Caco-2 (cell line): ENCODE results near the gene DOCK6. TPM values are rescaled to one million over a fixed set of nuclear protein-coding genes. Genes with fewer than 3 reads are reported as not detected.

Experiments
- BruUV-seq: library from RNA; stranded (reverse); fragments of 400-500 nt; replicated peaks from 2 replicates; lab custom pipeline; 2021; lab: Mats Ljungman, UMichigan
- CTCF ChIA-PET: fragments of 300-600 bp; sonication (Branson Sonifier 250); formaldehyde crosslinking; loops from one replicate; lab custom pipeline; 2022; ENCODE audit warnings: antibody characterized with exemption; lab: Charles Lee
- POLR2A ChIA-PET: fragments of 300-600 bp; sonication (Branson Sonifier 250); formaldehyde crosslinking; loops from one replicate; lab custom pipeline; 2022; ENCODE audit warnings: antibody characterized with exemption; lab: Charles Lee
- DNase-seq, 2 experiments: peaks; one replicate each; pipeline versions ENCODE4 v3.0.0 to v3.0.0-alpha.2; 2020 to 2022
- H3K27me3 ChIP-seq: replicated peaks from 2 replicates; pipeline ENCODE4 v1.6.0; 2011; ENCODE audit warnings: low read length; ENCODE audit not compliant: control insufficient read depth, insufficient read depth
- H3K36me3 ChIP-seq: 2 replicates; pipeline ENCODE4 v1.5.1; 2011; ENCODE audit warnings: low read length; ENCODE audit not compliant: control insufficient read depth, insufficient read depth
- H3K4me1 ChIP-seq: fragments of 250-450 bp; sonication (Bioruptor Pico); 2 replicates; pipeline ENCODE4 v1.5.1; 2020; ENCODE audit warnings: mild to moderate bottlenecking
- H3K4me3 ChIP-seq: 2 replicates; pipeline ENCODE4 v1.5.1; 2011; ENCODE audit warnings: low read depth, mild to moderate bottlenecking, control low read depth, low read length
- H3K9me3 ChIP-seq: fragments of 250-450 bp; sonication (Bioruptor Pico); 2 replicates; pipeline ENCODE4 v1.5.1; 2020; ENCODE audit warnings: mild to moderate bottlenecking, moderate library complexity
- H3K27ac Mint-ChIP-seq: one replicate; pipeline ENCODE4 v1.8.0; 2022; ENCODE audit warnings: mixed read lengths; ENCODE audit not compliant: unreplicated experiment
- H3K27me3 Mint-ChIP-seq: one replicate; pipeline ENCODE4 v1.8.0; 2022; ENCODE audit warnings: mixed read lengths; ENCODE audit not compliant: insufficient read depth, unreplicated experiment
- H3K36me3 Mint-ChIP-seq: one replicate; pipeline ENCODE4 v1.8.0; 2022; ENCODE audit warnings: mild to moderate bottlenecking, mixed read lengths; ENCODE audit not compliant: insufficient read depth, unreplicated experiment
- H3K4me1 Mint-ChIP-seq: one replicate; pipeline ENCODE4 v1.8.0; 2022; ENCODE audit warnings: low read depth, mixed read lengths; ENCODE audit not compliant: unreplicated experiment
- H3K4me3 Mint-ChIP-seq: one replicate; pipeline ENCODE4 v1.8.0; 2022; ENCODE audit warnings: mild to moderate bottlenecking, moderate library complexity, mixed read lengths; ENCODE audit not compliant: unreplicated experiment
- H3K9me3 Mint-ChIP-seq: one replicate; pipeline ENCODE4 v1.8.0; 2022; ENCODE audit warnings: mixed read lengths; ENCODE audit not compliant: unreplicated experiment
- intact Hi-C: fragments of 100-400 bp; cut with micrococcal nuclease; formaldehyde crosslinking; loops from one replicate; pipeline ENCODE4 v1.10.0; 2022; ENCODE audit not compliant: unreplicated experiment
- total RNA-seq: library from RNA; stranded (reverse); gene quantifications from 2 replicates; pipeline ENCODE4 v1.2.3, GENCODE V29; 2022
- TF ChIP-seq, protein P1 (sequence below), 2 experiments: fragments of 200-600 bp in 1 of 2; IDR thresholded peaks; 1 replicate in 1 of 2; 2 replicates in 1 of 2; pipeline versions ENCODE4 v1.5.1 to v1.8.0; 2011 to 2022; ENCODE audit warnings: antibody characterized with exemption in 1 of 2, control low read depth in 1 of 2, inconsistent platforms in 1 of 2, low read depth in 1 of 2, low read length in 1 of 2, mild to moderate bottlenecking in 1 of 2, moderate library complexity in 1 of 2; ENCODE audit not compliant: insufficient read depth in 1 of 2, severe bottlenecking in 1 of 2, unreplicated experiment in 1 of 2

The DOCK6 gene
- total RNA-seq, 1 experiment from 2014 or later: 84.1 TPM

DNA sequence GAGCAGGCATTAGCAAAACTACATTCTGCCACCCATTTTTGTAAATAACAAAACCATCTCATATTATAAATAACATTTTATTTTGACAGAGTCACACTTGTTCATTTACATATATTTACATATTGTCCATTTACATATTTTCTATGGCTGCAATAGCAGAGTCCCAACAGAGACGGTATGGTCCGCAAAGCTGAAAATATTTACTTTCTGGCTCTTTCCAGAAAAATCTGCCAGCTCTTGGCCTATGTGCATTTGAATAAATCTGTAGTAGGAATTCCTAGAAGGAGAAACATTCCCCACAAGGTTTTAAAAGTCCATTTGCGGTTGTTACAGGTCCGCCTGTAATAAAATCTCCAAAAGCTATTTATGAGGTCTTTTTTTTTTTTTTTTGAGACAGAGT, 27.9 kb upstream of the DOCK6 start:
- no peaks in the 10 kb centered on the region for H3K9me3 ChIP-seq
- intact Hi-C loops: no loop called here
- no peak for DNase-seq
- ChIA-PET CTCF (interaction anchor here (0.6 to 2.3 kb wide), 4 partner anchors 87 to 153 kb away, joined by 3 to 6 read pairs (median 4); no protein-coding TSS in a partner anchor), POLR2A (interaction anchor here (0.6 kb wide), 2 partner anchors 24 to 1391 kb away, joined by 3 to 4 read pairs; no protein-coding TSS in a partner anchor)
- no peaks in the 10 kb centered on the region for H3K36me3 Mint-ChIP-seq
- peaks cover 8% of the 10 kb centered on the region for H3K4me1 Mint-ChIP-seq
- no peak overlapping the region for H3K4me3 Mint-ChIP-seq
- no peaks in the 10 kb centered on the region for H3K4me1 ChIP-seq
- H3K27me3 ChIP-seq: no peaks in the 10 kb centered on the region
- H3K4me3 ChIP-seq: no peak overlapping the region
- H3K27ac Mint-ChIP-seq: no peak overlapping the region
- BruUV-seq: no TSS peak
- TF ChIP-seq, protein P1, sequence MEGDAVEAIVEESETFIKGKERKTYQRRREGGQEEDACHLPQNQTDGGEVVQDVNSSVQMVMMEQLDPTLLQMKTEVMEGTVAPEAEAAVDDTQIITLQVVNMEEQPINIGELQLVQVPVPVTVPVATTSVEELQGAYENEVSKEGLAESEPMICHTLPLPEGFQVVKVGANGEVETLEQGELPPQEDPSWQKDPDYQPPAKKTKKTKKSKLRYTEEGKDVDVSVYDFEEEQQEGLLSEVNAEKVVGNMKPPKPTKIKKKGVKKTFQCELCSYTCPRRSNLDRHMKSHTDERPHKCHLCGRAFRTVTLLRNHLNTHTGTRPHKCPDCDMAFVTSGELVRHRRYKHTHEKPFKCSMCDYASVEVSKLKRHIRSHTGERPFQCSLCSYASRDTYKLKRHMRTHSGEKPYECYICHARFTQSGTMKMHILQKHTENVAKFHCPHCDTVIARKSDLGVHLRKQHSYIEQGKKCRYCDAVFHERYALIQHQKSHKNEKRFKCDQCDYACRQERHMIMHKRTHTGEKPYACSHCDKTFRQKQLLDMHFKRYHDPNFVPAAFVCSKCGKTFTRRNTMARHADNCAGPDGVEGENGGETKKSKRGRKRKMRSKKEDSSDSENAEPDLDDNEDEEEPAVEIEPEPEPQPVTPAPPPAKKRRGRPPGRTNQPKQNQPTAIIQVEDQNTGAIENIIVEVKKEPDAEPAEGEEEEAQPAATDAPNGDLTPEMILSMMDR (IDR thresholded peaks at IDR 0.05; ENCODE audit: insufficient read depth in 1 of 2, low read depth in 1 of 2, low read length in 1 of 2, severe bottlenecking in 1 of 2, unreplicated experiment in 1 of 2): no peak
- H3K36me3 ChIP-seq: no peaks in the 10 kb centered on the region
- no peaks in the 10 kb centered on the region for H3K9me3 Mint-ChIP-seq
- H3K27me3 Mint-ChIP-seq: no peaks in the 10 kb centered on the region

DNA sequence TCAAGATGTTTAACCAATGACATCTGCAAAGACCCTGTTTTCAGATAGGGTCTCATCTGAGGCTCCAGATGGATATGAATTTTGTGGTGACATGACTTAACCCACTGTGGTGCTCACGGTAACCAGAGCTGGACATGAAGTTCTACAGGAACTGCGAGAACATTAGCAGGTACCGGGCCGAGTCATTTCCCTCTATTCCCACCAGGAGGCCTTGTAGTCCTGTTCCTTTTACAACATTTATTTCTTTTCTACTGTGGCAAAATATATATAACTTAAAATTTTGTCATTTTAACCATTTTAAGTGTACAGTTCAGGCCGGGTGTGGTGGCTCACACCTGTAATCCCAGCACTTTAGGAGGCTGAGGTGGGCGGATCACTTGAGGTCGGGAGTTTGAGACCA, 26.0 kb upstream of the DOCK6 start:
- TF ChIP-seq, protein P1 (IDR thresholded peaks at IDR 0.05; ENCODE audit: insufficient read depth in 1 of 2, low read depth in 1 of 2, low read length in 1 of 2, severe bottlenecking in 1 of 2, unreplicated experiment in 1 of 2): peak; percentile 23 to 29
- DNase-seq: no peak
- no peaks in the 10 kb centered on the region for H3K4me1 ChIP-seq
- Mint-ChIP-seq H3K27ac (no peak overlapping the region), H3K27me3 (no peaks in the 10 kb centered on the region), H3K4me1 (no peaks in the 10 kb centered on the region), H3K4me3 (no peak overlapping the region), H3K9me3 (no peaks in the 10 kb centered on the region), H3K36me3 (no peaks in the 10 kb centered on the region)
- intact Hi-C loops: no loop called here
- no peaks in the 10 kb centered on the region for H3K27me3 ChIP-seq
- CTCF ChIA-PET: no interaction called here
- no TSS peak for BruUV-seq
- no peaks in the 10 kb centered on the region for H3K9me3 ChIP-seq
- no peak overlapping the region for H3K4me3 ChIP-seq
- no peaks in the 10 kb centered on the region for H3K36me3 ChIP-seq
- POLR2A ChIA-PET: no interaction called here

DNA sequence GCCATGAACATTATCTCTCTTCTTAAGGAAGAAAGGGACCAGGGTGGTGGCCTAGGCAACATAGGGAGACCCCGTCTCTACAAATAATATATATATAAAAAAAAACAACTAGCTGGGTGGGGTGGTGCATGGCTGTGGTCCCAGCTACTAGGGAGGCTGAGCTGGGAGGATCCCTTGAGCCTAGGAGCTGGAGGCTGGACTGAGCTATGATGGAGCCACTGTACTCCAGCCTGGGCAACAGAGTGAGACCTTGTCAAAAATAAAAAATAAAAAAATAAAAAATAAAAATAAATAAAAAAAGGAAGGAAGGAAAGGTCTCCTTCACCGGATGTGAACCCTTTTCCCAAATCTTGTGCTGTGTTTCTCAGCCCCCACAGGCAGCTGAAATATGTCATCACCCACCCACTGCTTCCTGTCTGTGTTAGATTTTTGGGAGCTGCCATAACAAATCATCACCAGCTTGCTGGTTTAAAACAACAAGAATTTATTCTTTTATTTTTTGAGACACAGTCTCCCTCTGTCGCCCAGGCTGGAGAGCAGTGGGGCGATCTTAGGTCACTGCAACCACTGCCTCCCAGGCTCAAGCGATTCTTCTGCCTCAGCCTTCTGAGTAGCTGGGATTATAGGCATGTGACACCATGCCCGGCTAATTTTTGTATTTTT, 24.1 kb upstream of the DOCK6 start:
- CTCF ChIA-PET: interaction anchor here (1.0 kb wide), 1 partner anchor 32 kb away, joined by 3 read pairs; no protein-coding TSS in a partner anchor
- no peaks in the 10 kb centered on the region for H3K36me3 Mint-ChIP-seq
- intact Hi-C loops: no loop called here
- POLR2A ChIA-PET: interaction anchor here (0.5 kb wide), 1 partner anchor 45 kb away, joined by 3 read pairs; no protein-coding TSS in a partner anchor
- Histone ChIP-seq H3K36me3 (no peaks in the 10 kb centered on the region), H3K9me3 (no peaks in the 10 kb centered on the region), H3K4me1 (no peaks in the 10 kb centered on the region), H3K4me3 (no peak overlapping the region), H3K27me3 (no peaks in the 10 kb centered on the region)
- no peak overlapping the region for H3K27ac Mint-ChIP-seq
- no peak overlapping the region for H3K4me3 Mint-ChIP-seq
- no TSS peak for BruUV-seq
- H3K4me1 Mint-ChIP-seq: no peaks in the 10 kb centered on the region
- TF ChIP-seq, protein P1 (IDR thresholded peaks at IDR 0.05; ENCODE audit: insufficient read depth in 1 of 2, low read depth in 1 of 2, low read length in 1 of 2, severe bottlenecking in 1 of 2, unreplicated experiment in 1 of 2): no peak
- H3K9me3 Mint-ChIP-seq: no peaks in the 10 kb centered on the region
- H3K27me3 Mint-ChIP-seq: no peaks in the 10 kb centered on the region
- no peak for DNase-seq
